Smooth muscle cell (in vitro differentiated cells): ENCODE measurements around the gene ZNF483. TPM values are rescaled to one million over a fixed set of nuclear protein-coding genes. Genes with fewer than 3 reads are reported as not detected.
"Not testable (repeated sequence)": the region's sequence is repeated elsewhere in the genome, so short reads cannot be mapped to it uniquely, and the experiment has no call there.

Experiments used
- DNase-seq: peaks from one replicate; lab custom pipeline; 2025; ENCODE audit not compliant: unreplicated experiment; lab: John Stamatoyannopoulos, UW
- H2AFZ ChIP-seq: fragments of 200-600 bp; sonication (generic); 2 replicates; pipeline ENCODE4 v1.6.0; 2016; ENCODE audit warnings: antibody characterized with exemption, low read depth, mild to moderate bottlenecking
- H3F3A ChIP-seq: fragments of 200-600 bp; sonication (generic); 2 replicates; pipeline ENCODE4 v1.6.0; 2017; ENCODE audit warnings: antibody characterized with exemption, low read depth
- H3K27ac ChIP-seq: fragments of 200-600 bp; sonication (generic); 2 replicates; pipeline ENCODE4 v1.5.1; 2016; ENCODE audit warnings: low read depth, mild to moderate bottlenecking
- H3K27me3 ChIP-seq: fragments of 200-600 bp; sonication (generic); 2 replicates; pipeline ENCODE4 v1.6.1; 2016; ENCODE audit warnings: low read depth, mild to moderate bottlenecking
- H3K36me3 ChIP-seq: fragments of 200-600 bp; sonication (generic); 2 replicates; pipeline ENCODE4 v1.5.1; 2016; ENCODE audit warnings: low read depth
- H3K4me1 ChIP-seq: fragments of 200-600 bp; sonication (generic); 2 replicates; pipeline ENCODE4 v1.5.1; 2016; ENCODE audit warnings: low read depth
- H3K4me2 ChIP-seq: fragments of 200-600 bp; sonication (generic); 2 replicates; pipeline ENCODE4 v1.6.0; 2016; ENCODE audit warnings: mild to moderate bottlenecking
- H3K4me3 ChIP-seq: fragments of 200-600 bp; sonication (generic); 2 replicates; pipeline ENCODE4 v1.5.1; 2016; ENCODE audit warnings: mild to moderate bottlenecking
- H3K79me2 ChIP-seq: fragments of 200-600 bp; sonication (generic); 2 replicates; pipeline ENCODE4 v1.6.0; 2016; ENCODE audit warnings: low read depth, mild to moderate bottlenecking
- H3K9ac ChIP-seq: fragments of 200-600 bp; sonication (generic); 2 replicates; pipeline ENCODE4 v1.6.0; 2016; ENCODE audit warnings: low read depth
- H3K9me3 ChIP-seq: fragments of 200-600 bp; sonication (generic); replicated peaks from 2 replicates; pipeline ENCODE4 v1.5.1; 2016; ENCODE audit warnings: low read depth
- H4K20me1 ChIP-seq: fragments of 200-600 bp; sonication (generic); 2 replicates; pipeline ENCODE4 v1.6.0; 2016; ENCODE audit warnings: low read depth
- WGBS: methylation state at CpG from one replicate; pipeline ENCODE4 v1.1.7; 2016; ENCODE audit warnings: low lambda C conversion rate; 5-methylcytosine and 5-hydroxymethylcytosine counted together
- polyA plus RNA-seq: library from polyadenylated mRNA; unstranded; fragments of >200 nt; fragmentation: Nextera tagmentation; extraction: Ambion mirVana; gene quantifications from 2 replicates; pipeline ENCODE4 v1.2.1, GENCODE V29; 2016
- total RNA-seq: library from RNA; depleted of rRNA; stranded (reverse); fragments of >200 nt; gene quantifications from 2 replicates; pipeline ENCODE4 v1.2.3, GENCODE V29; 2014
- TF ChIP-seq, protein P1 (sequence below): fragments of 200-600 bp; sonication (generic); IDR thresholded peaks from 2 replicates; pipeline ENCODE4 v1.5.1; 2017; ENCODE audit warnings: borderline replicate concordance, mild to moderate bottlenecking, antibody characterized with exemption; ENCODE audit not compliant: insufficient read depth, poor library complexity, severe bottlenecking

The ZNF483 gene
- total and polyA plus RNA-seq, 2 experiments from 2014 or later: 0.53 to 0.67 TPM

DNA sequence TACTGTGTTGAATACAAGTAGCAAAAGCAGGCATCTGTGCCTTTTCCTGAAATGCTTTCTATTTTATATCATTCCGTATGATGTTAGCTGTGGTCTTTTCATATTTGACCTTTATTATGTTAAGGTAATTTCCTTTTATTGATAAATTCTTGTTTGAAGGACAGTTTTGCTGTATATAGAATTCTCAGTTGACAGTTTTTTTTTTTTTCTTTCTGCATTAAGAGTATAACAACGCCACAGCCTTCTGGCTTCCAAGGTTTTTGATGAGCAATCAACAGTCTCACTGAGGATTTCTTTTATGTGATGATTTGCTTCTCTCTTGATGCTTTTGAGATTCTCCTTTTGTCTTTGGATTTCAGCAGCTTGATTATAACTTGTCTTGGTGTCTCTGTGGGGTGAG, 23.6 kb downstream of the ZNF483 start:
- Histone ChIP-seq H3K27ac (no peak overlapping the region), H2AFZ (no peak overlapping the region), H3K27me3 (no peaks in the 10 kb centered on the region), H3F3A (no peaks in the 10 kb centered on the region), H3K79me2 (no peaks in the 10 kb centered on the region), H4K20me1 (no peaks in the 10 kb centered on the region), H3K9me3 (peaks cover 37% of the 10 kb centered on the region), H3K4me3 (no peak overlapping the region), H3K4me2 (no peak overlapping the region), H3K9ac (no peak overlapping the region), H3K4me1 (no peaks in the 10 kb centered on the region), H3K36me3 (peaks cover 9% of the 10 kb centered on the region)
- DNase-seq: no peak
- WGBS: 100% methylated on average over 2 of the region's 2 CpGs
- TF ChIP-seq, protein P1, sequence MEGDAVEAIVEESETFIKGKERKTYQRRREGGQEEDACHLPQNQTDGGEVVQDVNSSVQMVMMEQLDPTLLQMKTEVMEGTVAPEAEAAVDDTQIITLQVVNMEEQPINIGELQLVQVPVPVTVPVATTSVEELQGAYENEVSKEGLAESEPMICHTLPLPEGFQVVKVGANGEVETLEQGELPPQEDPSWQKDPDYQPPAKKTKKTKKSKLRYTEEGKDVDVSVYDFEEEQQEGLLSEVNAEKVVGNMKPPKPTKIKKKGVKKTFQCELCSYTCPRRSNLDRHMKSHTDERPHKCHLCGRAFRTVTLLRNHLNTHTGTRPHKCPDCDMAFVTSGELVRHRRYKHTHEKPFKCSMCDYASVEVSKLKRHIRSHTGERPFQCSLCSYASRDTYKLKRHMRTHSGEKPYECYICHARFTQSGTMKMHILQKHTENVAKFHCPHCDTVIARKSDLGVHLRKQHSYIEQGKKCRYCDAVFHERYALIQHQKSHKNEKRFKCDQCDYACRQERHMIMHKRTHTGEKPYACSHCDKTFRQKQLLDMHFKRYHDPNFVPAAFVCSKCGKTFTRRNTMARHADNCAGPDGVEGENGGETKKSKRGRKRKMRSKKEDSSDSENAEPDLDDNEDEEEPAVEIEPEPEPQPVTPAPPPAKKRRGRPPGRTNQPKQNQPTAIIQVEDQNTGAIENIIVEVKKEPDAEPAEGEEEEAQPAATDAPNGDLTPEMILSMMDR: no peak

DNA sequence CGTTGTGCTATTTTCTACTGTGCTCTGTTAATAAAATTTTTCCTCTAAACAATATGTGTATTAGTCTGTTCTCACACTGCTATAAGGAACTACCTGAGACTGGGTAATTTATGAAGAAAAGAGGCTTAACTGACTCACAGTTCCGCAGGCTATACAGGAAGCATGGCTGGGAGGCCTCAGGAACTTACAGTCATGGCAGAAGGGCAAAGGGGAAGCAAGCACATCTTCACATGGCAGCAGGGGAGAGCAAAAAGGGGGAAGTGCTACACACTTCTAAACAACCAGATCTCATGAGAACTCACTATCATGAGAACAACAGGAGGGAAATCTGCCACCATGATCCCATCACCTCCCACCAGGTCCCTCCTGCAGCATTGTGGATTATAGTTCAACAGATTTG, 30.4 kb downstream of the ZNF483 start:
- not testable (repeated sequence) for H2AFZ ChIP-seq, H3K4me2 ChIP-seq, H4K20me1 ChIP-seq, H3K4me1 ChIP-seq, H3K36me3 ChIP-seq, H3K4me3 ChIP-seq, H3K27me3 ChIP-seq, H3K27ac ChIP-seq, DNase-seq, H3K79me2 ChIP-seq, H3K9ac ChIP-seq, H3F3A ChIP-seq, H3K9me3 ChIP-seq
- WGBS: 84% methylated on average over 2 of the region's 2 CpGs

DNA sequence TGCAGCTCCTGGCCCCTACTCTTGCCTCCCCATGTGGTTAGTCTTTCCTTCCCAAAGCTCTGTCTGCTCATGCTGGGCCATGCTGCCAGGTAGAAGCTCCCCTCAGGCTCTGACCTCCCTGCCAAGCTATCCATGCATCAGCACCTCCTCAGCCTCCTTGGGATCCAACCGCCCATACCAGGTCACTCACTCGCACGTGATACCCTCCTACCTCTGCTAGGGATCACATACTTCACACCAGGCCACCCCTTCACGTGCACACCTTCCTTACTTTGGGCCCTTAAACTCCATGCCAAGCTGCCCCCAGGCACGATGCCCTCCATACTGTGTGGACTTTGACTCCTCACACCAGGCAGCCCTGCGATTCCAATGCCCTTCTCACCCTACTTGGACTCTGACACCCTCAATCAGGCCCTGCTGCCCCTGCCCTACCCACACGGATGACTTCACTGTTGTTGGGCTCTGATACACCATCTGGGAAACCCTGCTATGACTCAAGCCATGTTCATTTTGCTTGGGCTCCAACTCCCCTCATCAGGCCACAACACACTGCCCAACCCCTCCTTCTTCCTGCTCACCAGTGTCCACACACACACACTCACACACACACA, 34.1 kb downstream of the ZNF483 start:
- no peaks in the 10 kb centered on the region for H3K9me3 ChIP-seq
- no peak overlapping the region for H3K4me3 ChIP-seq
- no peaks in the 10 kb centered on the region for H4K20me1 ChIP-seq
- TF ChIP-seq, protein P1: no peak
- H3K4me1 ChIP-seq: no peaks in the 10 kb centered on the region
- H3K27ac ChIP-seq: no peak overlapping the region
- no peak overlapping the region for H3K9ac ChIP-seq
- no peak overlapping the region for H3K4me2 ChIP-seq
- H3F3A ChIP-seq: no peaks in the 10 kb centered on the region
- no peaks in the 10 kb centered on the region for H3K27me3 ChIP-seq
- DNase-seq: no peak
- H3K79me2 ChIP-seq: no peaks in the 10 kb centered on the region
- WGBS: 95% methylated on average over 7 of the region's 7 CpGs
- no peak overlapping the region for H2AFZ ChIP-seq
- peaks cover 10% of the 10 kb centered on the region for H3K36me3 ChIP-seq

DNA sequence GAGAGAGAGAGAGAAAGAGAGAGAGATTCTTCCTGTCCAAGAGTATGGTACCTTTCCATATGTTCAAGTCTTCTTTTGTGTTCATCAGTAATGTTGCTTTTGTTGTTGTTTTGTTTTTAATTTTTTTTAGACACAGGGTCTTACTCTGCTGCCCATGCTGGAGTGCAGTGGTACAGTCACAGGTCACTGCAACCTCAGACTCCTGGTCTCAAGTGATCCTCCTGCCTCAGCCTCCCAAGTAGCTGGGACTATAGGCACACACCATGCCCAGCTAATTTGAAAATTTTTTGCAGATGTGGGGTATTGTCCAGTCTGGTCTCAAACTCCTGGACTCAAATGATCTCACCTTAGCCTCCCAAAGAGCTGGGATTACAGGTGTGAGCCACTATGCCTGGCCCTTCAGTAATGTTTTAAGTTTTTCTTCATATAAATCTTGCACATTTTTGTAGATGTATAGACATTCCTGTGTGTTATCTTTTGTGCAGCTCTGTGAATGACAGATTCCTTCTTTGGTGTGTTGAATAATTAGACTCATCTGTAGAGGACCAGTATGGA, 36.3 kb downstream of the ZNF483 start:
- H3F3A ChIP-seq: no peaks in the 10 kb centered on the region
- TF ChIP-seq, protein P1: no peak
- no peak for DNase-seq

More for the DNA sequence above, 36.3 kb downstream of the ZNF483 start:
- no peak overlapping the region for H3K9ac ChIP-seq
- no peaks in the 10 kb centered on the region for H3K9me3 ChIP-seq
- no peaks in the 10 kb centered on the region for H3K4me1 ChIP-seq
- no peak overlapping the region for H3K4me2 ChIP-seq
- no peaks in the 10 kb centered on the region for H3K27me3 ChIP-seq
- H3K27ac ChIP-seq: no peak overlapping the region
- no peaks in the 10 kb centered on the region for H4K20me1 ChIP-seq
- no peak overlapping the region for H3K4me3 ChIP-seq
- peaks cover 14% of the 10 kb centered on the region for H3K36me3 ChIP-seq
- H3K79me2 ChIP-seq: no peaks in the 10 kb centered on the region
- no peak overlapping the region for H2AFZ ChIP-seq
